ENCODE data around the gene GPBAR1.

The GPBAR1 gene

GRCh38 chr2:218262631-218263586 lies 2.1 kb downstream of the GPBAR1 start:
- no peak for TF ChIP-seq CTCF (conservative IDR thresholded peaks at IDR 0.05; ENCODE audit: low read length)
- DNase-seq (ENCODE audit: low read depth) = no peak
- no peak overlapping the region for H3K4me3 ChIP-seq (ENCODE audit: low read length)

- TF ChIP-seq CTCF (conservative IDR thresholded peaks at IDR 0.05; ENCODE audit: low read length) = no peak
- DNase-seq (ENCODE audit: low read depth) = no peak
Observed at GRCh38 chr2:218263817-218264641, 3.2 kb downstream of the GPBAR1 start.

GRCh38 chr2:218264773-218265561 lies 4.2 kb downstream of the GPBAR1 start:
- no peak for TF ChIP-seq CTCF (conservative IDR thresholded peaks at IDR 0.05; ENCODE audit: low read length)
- no peak for DNase-seq (ENCODE audit: low read depth)
- no peak overlapping the region for H3K4me3 ChIP-seq (ENCODE audit: low read length)

More at GRCh38 chr2:218263817-218264641, 3.2 kb downstream of the GPBAR1 start:
- H3K4me3 ChIP-seq (ENCODE audit: low read length) = no peak overlapping the region

- no peak overlapping the region for H3K4me3 ChIP-seq (ENCODE audit: low read length)
- no peak for DNase-seq (ENCODE audit: low read depth)
- TF ChIP-seq CTCF (conservative IDR thresholded peaks at IDR 0.05; ENCODE audit: low read length) = no peak
Observed at GRCh38 chr2:218265626-218266025, 4.8 kb downstream of the GPBAR1 start.

GRCh38 chr2:218266316-218266979 lies 5.6 kb downstream of the GPBAR1 start:
- no peak for DNase-seq (ENCODE audit: low read depth)
- H3K4me3 ChIP-seq (ENCODE audit: low read length) = no peak overlapping the region
- no peak for TF ChIP-seq CTCF (conservative IDR thresholded peaks at IDR 0.05; ENCODE audit: low read length)

GRCh38 chr2:218267259-218267658 lies 6.4 kb downstream of the GPBAR1 start:
- H3K4me3 ChIP-seq (ENCODE audit: low read length) = no peak overlapping the region
- DNase-seq (ENCODE audit: low read depth) = no peak
- TF ChIP-seq CTCF (conservative IDR thresholded peaks at IDR 0.05; ENCODE audit: low read length) = no peak

All from AG10803 (cell line).